ENCODE data around the gene METTL5.

The METTL5 gene

DNA sequence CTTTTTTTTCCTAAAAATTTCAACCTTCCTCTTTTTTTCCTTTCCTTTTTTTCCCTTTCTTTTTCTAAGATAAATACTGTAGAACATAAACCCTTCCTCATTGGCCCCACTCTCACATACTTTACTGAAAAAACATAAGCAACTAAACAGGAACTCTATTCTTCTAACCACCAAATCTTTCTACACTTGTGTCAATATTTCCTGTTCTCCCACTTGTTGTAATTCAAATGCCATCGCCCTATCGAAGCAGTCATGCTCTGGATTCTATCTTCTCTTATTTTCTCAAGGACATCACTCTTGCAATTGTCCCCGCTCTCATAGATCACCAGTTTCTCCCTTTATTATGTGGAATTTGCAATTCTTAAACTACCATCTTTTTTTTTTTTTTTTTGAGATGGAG, 46.3 kb downstream of the METTL5 start:
- no peak for DNase-seq

- DNase-seq: no peak
Observed at GRCh38 chr2:169776252-169776761, 48.4 kb downstream of the METTL5 start.

- DNase-seq: no peak
Observed at GRCh38 chr2:169775765-169776164, 48.9 kb downstream of the METTL5 start.

DNA sequence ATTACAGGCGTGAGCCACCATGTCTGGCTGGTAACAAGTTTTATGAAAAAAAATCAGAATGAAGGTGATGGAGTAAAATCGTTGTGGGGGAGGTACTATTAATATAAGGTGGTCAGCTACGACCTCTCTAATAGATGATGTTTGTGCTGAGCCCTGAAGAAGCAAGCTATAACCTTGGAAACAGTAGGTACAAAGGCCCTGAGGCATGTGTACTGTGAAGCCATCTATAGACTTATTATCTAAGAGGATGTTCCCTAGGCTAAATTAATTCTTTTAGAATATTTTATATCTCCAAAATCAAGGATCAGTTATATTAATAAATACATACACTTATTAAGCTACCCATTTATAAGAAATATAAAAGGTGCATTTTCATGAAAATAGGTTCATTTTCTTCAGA, 49.4 kb downstream of the METTL5 start:
- no peak for DNase-seq

GRCh38 chr2:169772651-169773050, 52.1 kb downstream of the METTL5 start:
- no peak for DNase-seq

DNA sequence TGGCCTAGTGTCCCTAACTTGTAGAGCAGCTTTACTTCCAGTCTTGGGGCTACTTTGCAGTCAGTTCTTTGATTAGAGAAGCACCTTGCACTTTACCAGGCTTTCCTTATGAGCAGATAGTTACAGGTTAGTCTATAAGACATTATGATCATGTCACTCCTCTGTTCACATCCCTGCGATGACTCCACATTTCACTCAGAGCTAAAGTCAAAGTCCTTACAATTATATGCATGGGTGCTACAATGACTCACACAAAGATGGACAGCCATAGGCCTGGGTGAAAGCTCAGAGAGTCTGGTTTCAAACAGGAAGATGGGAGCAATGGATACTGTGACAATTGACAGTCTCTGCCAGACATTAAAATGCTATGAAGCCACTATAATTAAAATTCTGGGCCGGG, 53.1 kb downstream of the METTL5 start:
- DNase-seq: no peak

- no peak for DNase-seq
Observed at GRCh38 chr2:169771021-169771420, 53.7 kb downstream of the METTL5 start.

GRCh38 chr2:169768262-169768995, 56.3 kb downstream of the METTL5 start:
- peak; percentile 76 for DNase-seq

DNA sequence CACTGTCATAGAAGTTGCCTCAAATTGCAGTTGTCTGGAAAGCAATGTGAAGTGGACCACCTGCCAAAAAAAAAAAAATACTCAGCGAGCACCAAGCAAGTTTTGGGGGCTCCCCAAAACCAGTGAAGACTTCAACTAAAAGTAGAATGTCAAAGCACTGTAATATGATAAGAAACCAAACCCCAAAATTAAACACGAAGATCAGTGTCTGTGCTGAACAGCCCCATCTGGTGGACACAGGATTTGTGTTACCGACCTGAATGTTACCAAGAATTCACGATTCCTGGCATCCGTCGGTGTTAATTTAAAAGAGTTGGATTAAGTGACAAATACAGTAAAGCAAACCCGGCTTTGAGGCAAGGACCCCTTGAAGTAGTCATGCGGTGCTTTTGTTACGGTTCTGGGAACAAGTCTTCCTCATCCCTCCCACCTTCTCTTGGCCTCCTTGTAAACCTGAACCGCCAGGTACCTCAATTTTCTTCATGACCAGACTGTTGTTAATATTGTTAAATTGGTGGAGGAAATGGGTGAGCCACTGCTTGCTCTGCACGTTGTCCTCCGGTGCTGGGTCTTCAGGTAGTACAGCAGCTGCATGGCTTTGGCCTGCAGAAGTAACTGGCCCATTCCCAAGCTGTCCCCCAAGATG, 57.3 kb downstream of the METTL5 start:
- DNase-seq: peak; percentile 77

- no peak for DNase-seq
Observed at GRCh38 chr2:169765523-169765922, 59.2 kb downstream of the METTL5 start.

GRCh38 chr2:169761970-169762292, 62.8 kb downstream of the METTL5 start:
- DNase-seq: no peak
